HCT116 (cell line): ENCODE results near the gene ARHGEF40. TPM values are rescaled to one million over a fixed set of nuclear protein-coding genes. Genes with fewer than 3 reads are reported as not detected.

Source experiments
- ATAC-seq: fragments of 200-7000 bp; cut with Tn5 transposase; 2 replicates; pipeline ENCODE4 v1.9.1; 2020; ENCODE audit warnings: mild to moderate bottlenecking, moderate library complexity
- BruUV-seq: library from RNA; stranded (reverse); fragments of 400-500 nt; replicated peaks from 2 replicates; lab custom pipeline; 2021; lab: Mats Ljungman, UMichigan
- CTCF ChIA-PET: fragments of 300-600 bp; sonication (Branson Sonifier 250); formaldehyde crosslinking; loops from one replicate; lab custom pipeline; 2021; ENCODE audit warnings: antibody characterized with exemption; lab: Charles Lee
- POLR2A ChIA-PET: fragments of 300-600, 350-600 bp; sonication (Branson Sonifier 250); formaldehyde crosslinking; loops from one replicate; lab custom pipeline; 2021; ENCODE audit warnings: antibody characterized with exemption; lab: Charles Lee
- RAD21 ChIA-PET, 2 experiments: fragments of 300-600 bp; sonication (Branson Sonifier 250); formaldehyde crosslinking; loops; one replicate each; lab custom pipeline; 2023; ENCODE audit warnings: low total read pairs in 2 of 2; ENCODE audit not compliant: uncharacterized antibody in 2 of 2, unreplicated experiment in 2 of 2, low non-redundant PET in 1 of 2; lab: Charles Lee
- DNase-seq: peaks from one replicate; pipeline ENCODE4 v3.0.0-alpha.2; 2010; ENCODE audit warnings: low read depth, low spot score
- H2AFZ ChIP-seq: fragments of 200-600 bp; shearing (Covaris generic), sonication (generic); 2 replicates; pipeline ENCODE4 v1.6.1; 2017; ENCODE audit warnings: low read depth, mixed run types, mixed read lengths, antibody characterized with exemption, low read length; ENCODE audit not compliant: poor library complexity, severe bottlenecking
- H3K27ac ChIP-seq: 2 replicates; pipeline ENCODE4 v1.5.1; 2012; ENCODE audit warnings: low read depth, low read length
- H3K27me3 ChIP-seq: fragments of 200-600 bp; sonication (generic); 2 replicates; pipeline ENCODE4 v1.6.1; 2016; ENCODE audit warnings: mixed run types, low read length, mixed read lengths; ENCODE audit not compliant: insufficient read depth
- H3K36me3 ChIP-seq, 2 experiments: fragments of 200-500 bp in 1 of 2; fragments of 200-600 bp in 1 of 2; sonication (Bioruptor generic) in 1 of 2; sonication (generic) in 1 of 2; 2 replicates each; pipeline versions ENCODE4 v1.5.1 to v1.6.1; 2014 to 2016; ENCODE audit warnings: low read length in 2 of 2, inconsistent platforms in 1 of 2, mixed read lengths in 1 of 2, mixed run types in 1 of 2; ENCODE audit not compliant: insufficient read depth in 2 of 2, control insufficient read depth in 1 of 2
- H3K4me1 ChIP-seq, 2 experiments: fragments of 200-600 bp in 1 of 2; sonication (generic) in 1 of 2; 2 replicates each; pipeline versions ENCODE4 v1.5.1 to v1.6.1; 2012 to 2017; ENCODE audit warnings: low read length in 2 of 2, inconsistent platforms in 1 of 2, mild to moderate bottlenecking in 1 of 2, mixed read lengths in 1 of 2, mixed run types in 1 of 2, moderate library complexity in 1 of 2; ENCODE audit not compliant: insufficient read depth in 2 of 2, control insufficient read depth in 1 of 2
- H3K4me2 ChIP-seq: fragments of 200-600 bp; sonication (generic); 2 replicates; pipeline ENCODE4 v1.6.1; 2017; ENCODE audit warnings: mixed run types, low read length, mixed read lengths
- H3K4me3 ChIP-seq, 2 experiments: fragments of 200-600 bp in 1 of 2; sonication (generic) in 1 of 2; replicated peaks in 1 of 2; 2 replicates each; pipeline ENCODE4 v1.5.1; 2011 to 2016; ENCODE audit warnings: low read length in 2 of 2, control low read depth in 1 of 2, low read depth in 1 of 2, mild to moderate bottlenecking in 1 of 2, mixed read lengths in 1 of 2, mixed run types in 1 of 2
- H3K79me2 ChIP-seq: fragments of 200-600 bp; sonication (generic); 2 replicates; pipeline ENCODE4 v1.6.1; 2017; ENCODE audit warnings: mild to moderate bottlenecking, mixed run types, low read length, moderate library complexity, mixed read lengths; ENCODE audit not compliant: insufficient read depth
- H3K9ac ChIP-seq: fragments of 200-600 bp; sonication (generic); 2 replicates; pipeline ENCODE4 v1.6.1; 2016; ENCODE audit warnings: low read length, mixed read lengths
- H3K9me2 ChIP-seq: fragments of 200-600 bp; sonication (generic), shearing (Covaris generic); 2 replicates; pipeline ENCODE4 v1.6.1; 2017; ENCODE audit warnings: mixed run types, mild to moderate bottlenecking, moderate library complexity; ENCODE audit not compliant: insufficient read depth
- H3K9me3 ChIP-seq, 2 experiments: fragments of 200-500 bp in 1 of 2; fragments of 200-600 bp in 1 of 2; sonication (Bioruptor generic) in 1 of 2; sonication (generic) in 1 of 2; 2 replicates each; pipeline ENCODE4 v1.6.1; 2014 to 2017; ENCODE audit warnings: low read length in 2 of 2, mixed read lengths in 2 of 2, inconsistent platforms in 1 of 2, low read depth in 1 of 2, mild to moderate bottlenecking in 1 of 2, mixed run types in 1 of 2, moderate library complexity in 1 of 2; ENCODE audit not compliant: control insufficient read depth in 1 of 2, insufficient read depth in 1 of 2
- H4K20me1 ChIP-seq: fragments of 200-600 bp; sonication (generic), shearing (Covaris generic); 2 replicates; pipeline ENCODE4 v1.6.1; 2017; ENCODE audit warnings: mixed run types, mild to moderate bottlenecking, moderate library complexity; ENCODE audit not compliant: insufficient read depth
- EZH2phosphoT487 ChIP-seq: fragments of 200-600 bp; IDR thresholded peaks from 2 replicates; pipeline ENCODE4 v1.6.1; 2018; ENCODE audit warnings: antibody characterized with exemption, borderline replicate concordance
- JUND ChIP-seq: IDR thresholded peaks from 2 replicates; pipeline ENCODE4 v1.6.1; 2012
- SRF ChIP-seq: IDR thresholded peaks from 2 replicates; pipeline ENCODE4 v1.6.1; 2012; ENCODE audit warnings: low read depth
- ZFX ChIP-seq: fragments of 450-650 bp; IDR thresholded peaks from 2 replicates; pipeline ENCODE4 v1.6.1; 2017
- intact Hi-C: fragments of 100-400 bp; cut with micrococcal nuclease; formaldehyde crosslinking; loops from 2 replicates; pipeline ENCODE4 v1.10.0; 2022
- total RNA-seq: library from RNA; stranded (reverse); gene quantifications from one replicate; pipeline ENCODE4 v1.2.1, GENCODE V29; 2021; ENCODE audit not compliant: unreplicated experiment
- TF ChIP-seq, protein P1 (sequence below): IDR thresholded peaks from 2 replicates; pipeline ENCODE4 v1.6.1; 2012

The ARHGEF40 gene
- total RNA-seq, 1 experiment from 2014 or later = 6.3 TPM

GRCh38 chr14:21086908-21087293, 16.8 kb downstream of the ARHGEF40 start:
- CTCF ChIA-PET = interaction anchor here (1.0 to 1.9 kb wide), 3 partner anchors 16 to 20 kb away, joined by 3 to 6 read pairs (median 3); partner anchors contain the start of gene ARHGEF40
- TF ChIP-seq JUND = no peak
- TF ChIP-seq, protein P1, sequence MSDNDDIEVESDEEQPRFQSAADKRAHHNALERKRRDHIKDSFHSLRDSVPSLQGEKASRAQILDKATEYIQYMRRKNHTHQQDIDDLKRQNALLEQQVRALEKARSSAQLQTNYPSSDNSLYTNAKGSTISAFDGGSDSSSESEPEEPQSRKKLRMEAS = no peak

DNA sequence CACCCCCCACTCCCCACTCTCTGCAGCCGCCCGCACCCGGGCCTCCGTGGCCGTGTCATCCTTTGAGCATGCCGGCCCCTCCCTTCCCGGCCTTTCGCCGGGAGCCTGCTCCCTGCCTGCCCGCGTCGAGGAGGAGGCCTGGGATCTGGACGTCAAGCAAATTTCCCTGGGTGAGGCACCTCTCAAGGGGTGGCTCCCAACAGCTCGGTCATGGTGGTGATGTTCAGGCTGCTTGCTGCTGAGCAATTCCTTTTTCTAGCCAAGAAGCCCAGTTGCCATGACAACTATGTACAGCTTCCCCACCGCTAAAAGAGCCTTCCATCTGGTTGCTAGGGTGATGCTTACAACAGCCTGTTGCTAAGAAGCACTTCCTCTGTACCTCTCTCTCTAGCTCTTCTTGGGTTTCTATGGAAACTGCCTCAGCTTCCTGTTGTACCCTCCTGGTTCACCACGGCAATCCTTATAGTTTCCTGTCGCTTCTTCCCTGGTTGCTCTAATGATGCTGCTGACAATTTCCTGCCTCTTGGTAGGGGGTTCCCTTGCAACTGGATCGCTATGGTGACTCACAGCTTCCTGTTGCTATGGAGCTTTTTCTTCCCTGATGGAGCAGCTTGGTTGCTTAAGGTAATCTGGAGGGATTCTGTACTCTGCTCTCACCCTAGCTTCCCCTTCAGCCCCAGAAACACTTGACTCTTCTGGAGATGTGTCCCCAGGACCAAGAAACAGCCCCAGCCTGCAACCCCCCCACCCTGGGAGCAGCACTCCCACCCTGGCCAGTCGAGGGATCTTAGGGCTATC, 17.4 kb downstream of the ARHGEF40 start:
- H3K9ac ChIP-seq = no peak overlapping the region
- no peak for DNase-seq
- H4K20me1 ChIP-seq = no peaks in the 10 kb centered on the region
- no peaks in the 10 kb centered on the region for H3K9me2 ChIP-seq
- H3K9me3 ChIP-seq = no peaks in the 10 kb centered on the region
- no peaks in the 10 kb centered on the region for H3K79me2 ChIP-seq
- ChIA-PET RAD21 (interaction anchor here (1.2 to 1.3 kb wide), 2 partner anchors 19 kb away, joined by 3 read pairs; no protein-coding TSS in a partner anchor), CTCF (interaction anchor here (1.0 to 3.1 kb wide), 4 partner anchors 17 to 72 kb away, joined by 3 to 21 read pairs (median 4); partner anchors contain the start of gene ARHGEF40), POLR2A (no interaction called here)
- H2AFZ ChIP-seq = no peak overlapping the region
- TF ChIP-seq ZFX (no peak), EZH2phosphoT487 (no peak), SRF (no peak)
- no TSS peak for BruUV-seq
- intact Hi-C loops = no loop called here
- H3K36me3 ChIP-seq = no peaks in the 10 kb centered on the region; a peak in 2 of 4 replicates
- no peak overlapping the region for H3K27ac ChIP-seq
- ATAC-seq = no peak
- no peaks in the 10 kb centered on the region for H3K27me3 ChIP-seq
- H3K4me1 ChIP-seq = peaks cover 3 to 30% of the 10 kb centered on the region in 2 experiments
- H3K4me3 ChIP-seq = no peak overlapping the region
- no peak overlapping the region for H3K4me2 ChIP-seq

More at GRCh38 chr14:21086908-21087293, 16.8 kb downstream of the ARHGEF40 start:
- POLR2A ChIA-PET = no interaction called here
- intact Hi-C loops = no loop called here
- no TSS peak for BruUV-seq
- Histone ChIP-seq H3K27me3 (no peaks in the 10 kb centered on the region), H3K9ac (no peak overlapping the region), H3K4me3 (no peak overlapping the region), H3K27ac (no peak overlapping the region), H3K4me2 (no peak overlapping the region), H3K9me3 (no peaks in the 10 kb centered on the region), H4K20me1 (no peaks in the 10 kb centered on the region), H3K79me2 (no peaks in the 10 kb centered on the region), H3K36me3 (no peaks in the 10 kb centered on the region; a peak in 2 of 4 replicates), H2AFZ (no peak overlapping the region), H3K4me1 (peaks cover 3 to 32% of the 10 kb centered on the region in 2 experiments), H3K9me2 (no peaks in the 10 kb centered on the region)
- no peak for DNase-seq
- RAD21 ChIA-PET = no interaction called here
- no peak for ATAC-seq
